SK-N-SH (cell line): ENCODE results near the gene FTO. TPM values are rescaled to one million over a fixed set of nuclear protein-coding genes. Genes with fewer than 3 reads are reported as not detected.

Experiments used
- CTCF ChIA-PET: fragments of 300-600, 350-600 bp; formaldehyde crosslinking; extraction: SDS; loops from one replicate; lab custom pipeline; 2021; lab: Yijun Ruan, JAX
- POLR2A ChIA-PET: fragments of 350-600 bp; sonication (Branson Sonifier 250); formaldehyde crosslinking; extraction: SDS; loops from one replicate; lab custom pipeline; 2020; ENCODE audit warnings: antibody characterized with exemption, inconsistent platforms; lab: Yijun Ruan, JAX
- DNase-seq: peaks from one replicate; pipeline ENCODE4 v3.0.0; 2012
- H2AFZ ChIP-seq: fragments of 200-600 bp; sonication (generic); 2 replicates; pipeline ENCODE4 v1.8.1; 2016; ENCODE audit warnings: antibody characterized with exemption, mild to moderate bottlenecking, low read depth
- H3F3A ChIP-seq: fragments of 200-600 bp; sonication (generic); replicated peaks from 2 replicates; pipeline ENCODE3; 2016; ENCODE audit warnings: antibody characterized with exemption, mild to moderate bottlenecking; ENCODE audit not compliant: insufficient read depth
- H3K27ac ChIP-seq, 2 experiments: fragments of 200-500 bp in 1 of 2; fragments of 200-600 bp in 1 of 2; sonication (Bioruptor generic) in 1 of 2; sonication (generic), shearing (Covaris generic) in 1 of 2; 2 replicates each; pipeline versions ENCODE4 v1.5.1 to v1.6.1; 2014 to 2016; ENCODE audit warnings: low read depth in 2 of 2, inconsistent platforms in 1 of 2, low read length in 1 of 2, mild to moderate bottlenecking in 1 of 2, mixed read lengths in 1 of 2
- H3K27me3 ChIP-seq: fragments of 200-600 bp; sonication (generic), shearing (Covaris generic); 2 replicates; pipeline ENCODE4 v1.6.1; 2016; ENCODE audit warnings: mixed run types; ENCODE audit not compliant: insufficient read depth
- H3K36me3 ChIP-seq, 2 experiments: fragments of 200-500 bp in 1 of 2; fragments of 200-600 bp in 1 of 2; sonication (Bioruptor generic) in 1 of 2; sonication (generic) in 1 of 2; replicated peaks in 1 of 2; 2 replicates each; pipeline versions ENCODE3 to v1.5.1; 2014 to 2016; ENCODE audit warnings: low read length in 1 of 2, mild to moderate bottlenecking in 1 of 2; ENCODE audit not compliant: insufficient read depth in 2 of 2, control insufficient read depth in 1 of 2
- H3K4me1 ChIP-seq, 2 experiments: fragments of 200-500 bp in 1 of 2; fragments of 200-600 bp in 1 of 2; sonication (Bioruptor generic) in 1 of 2; sonication (generic), shearing (Covaris generic) in 1 of 2; 2 replicates each; pipeline versions ENCODE4 v1.5.1 to v1.6.1; 2014 to 2016; ENCODE audit warnings: low read depth in 1 of 2, low read length in 1 of 2, mixed run types in 1 of 2; ENCODE audit not compliant: insufficient read depth in 2 of 2, control insufficient read depth in 1 of 2
- H3K4me2 ChIP-seq: fragments of 200-600 bp; sonication (generic), shearing (Covaris generic); 2 replicates; pipeline ENCODE4 v1.6.1; 2017; ENCODE audit warnings: mixed run types
- H3K4me3 ChIP-seq, 2 experiments: fragments of 200-500 bp in 1 of 2; fragments of 200-600 bp in 1 of 2; sonication (Bioruptor generic) in 1 of 2; sonication (generic), shearing (Covaris generic) in 1 of 2; 2 replicates each; pipeline versions ENCODE4 v1.5.1 to v1.8.1; 2014 to 2016; ENCODE audit warnings: low read depth in 2 of 2, inconsistent platforms in 1 of 2, low read length in 1 of 2, mild to moderate bottlenecking in 1 of 2, mixed read lengths in 1 of 2, moderate library complexity in 1 of 2
- H3K79me2 ChIP-seq: fragments of 200-600 bp; sonication (generic); 2 replicates; pipeline ENCODE4 v1.8.1; 2017; ENCODE audit warnings: mild to moderate bottlenecking; ENCODE audit not compliant: insufficient read depth
- H3K9ac ChIP-seq: fragments of 200-600 bp; sonication (generic); 2 replicates; pipeline ENCODE4 v1.6.1; 2017; ENCODE audit warnings: mixed run types
- H3K9me2 ChIP-seq: fragments of 200-600 bp; sonication (generic); 2 replicates; pipeline ENCODE4 v1.6.1; 2017; ENCODE audit warnings: mixed run types
- H3K9me3 ChIP-seq: fragments of 200-600 bp; sonication (generic); 2 replicates; pipeline ENCODE4 v1.6.1; 2017; ENCODE audit warnings: mixed run types, mild to moderate bottlenecking, moderate library complexity
- H4K20me1 ChIP-seq: fragments of 200-600 bp; sonication (generic); 2 replicates; pipeline ENCODE4 v1.6.1; 2017; ENCODE audit warnings: mild to moderate bottlenecking, mixed run types; ENCODE audit not compliant: insufficient read depth
- FOXJ3 ChIP-seq: sonication (generic); formaldehyde crosslinking; IDR thresholded peaks from 2 replicates; pipeline ENCODE4 v1.5.1; 2020; ENCODE audit warnings: mild to moderate bottlenecking, missing genetic modification reagents
- FOXM1 ChIP-seq: IDR thresholded peaks from 2 replicates; pipeline ENCODE4 v1.4.0; 2012; ENCODE audit warnings: low read depth, mild to moderate bottlenecking
- GABPA ChIP-seq: IDR thresholded peaks from 2 replicates; pipeline ENCODE4 v1.4.0; 2012; ENCODE audit warnings: low read depth, mild to moderate bottlenecking
- IRF3 ChIP-seq: fragments of 150-350 bp; IDR thresholded peaks from 2 replicates; pipeline ENCODE4 v1.6.1; 2016; ENCODE audit warnings: mild to moderate bottlenecking, low read depth, low read length
- JUND ChIP-seq: IDR thresholded peaks from 2 replicates; pipeline ENCODE4 v1.4.0; 2012
- MAX ChIP-seq: IDR thresholded peaks from 2 replicates; pipeline ENCODE4 v1.4.0; 2012; ENCODE audit warnings: low read depth
- MEF2A ChIP-seq: IDR thresholded peaks from 2 replicates; pipeline ENCODE4 v1.4.0; 2012; ENCODE audit warnings: low read depth, borderline replicate concordance
- NRF1 ChIP-seq: IDR thresholded peaks from 2 replicates; pipeline ENCODE4 v1.6.1; 2012; ENCODE audit warnings: low read depth, mild to moderate bottlenecking, low read length
- PBX3 ChIP-seq: IDR thresholded peaks from 2 replicates; pipeline ENCODE4; 2012
- POLR2AphosphoS5 ChIP-seq: IDR thresholded peaks from 2 replicates; pipeline ENCODE4 v1.6.1; 2012; ENCODE audit warnings: low read depth, low read length
- RFX5 ChIP-seq: IDR thresholded peaks from 2 replicates; pipeline ENCODE4 v1.6.1; 2012; ENCODE audit warnings: mild to moderate bottlenecking, improper control_type of control experiment, low read length
- RXRA ChIP-seq: IDR thresholded peaks from 2 replicates; pipeline ENCODE4 v1.4.0; 2012; ENCODE audit warnings: low read depth, mild to moderate bottlenecking, borderline replicate concordance
- SIN3A ChIP-seq: IDR thresholded peaks from 2 replicates; pipeline ENCODE4 v1.6.1; 2012; ENCODE audit warnings: low read depth, mild to moderate bottlenecking, low read length, moderate library complexity, borderline replicate concordance
- SMC3 ChIP-seq: IDR thresholded peaks from 2 replicates; pipeline ENCODE4 v1.6.1; 2012; ENCODE audit warnings: low read depth, low read length, improper control_type of control experiment
- TAF1 ChIP-seq: IDR thresholded peaks from 2 replicates; pipeline ENCODE4 v1.6.1; 2012; ENCODE audit warnings: low read depth, mild to moderate bottlenecking, low read length, moderate library complexity, borderline replicate concordance
- TEAD4 ChIP-seq: IDR thresholded peaks from 2 replicates; pipeline ENCODE4 v1.4.0; 2012; ENCODE audit warnings: mild to moderate bottlenecking, borderline replicate concordance; ENCODE audit not compliant: insufficient read depth
- USF1 ChIP-seq: IDR thresholded peaks from 2 replicates; pipeline ENCODE4 v1.4.0; 2012; ENCODE audit warnings: low read depth, borderline replicate concordance
- YY1 ChIP-seq: IDR thresholded peaks from 2 replicates; pipeline ENCODE4 v1.4.0; 2012; ENCODE audit warnings: low read depth, mild to moderate bottlenecking
- WGBS: methylation state at CpG from one replicate; pipeline ENCODE4 v1.1.6; 2017; ENCODE audit warnings: low lambda C conversion rate; 5-methylcytosine and 5-hydroxymethylcytosine counted together
- polyA plus RNA-seq, 3 experiments: library from polyadenylated mRNA; depleted of rRNA; stranded (reverse); fragments of >200 nt; gene quantifications; 2 replicates each; pipeline ENCODE4 v1.2.3, GENCODE V29; 2012

Gene FTO
- polyA plus RNA-seq, 1 of the 3 experiments (the other 2 are of a cell fraction), result 41.2 TPM

GRCh38 chr16:53804467-53804866, 100.5 kb downstream of the FTO start:
- ChIA-PET CTCF (no interaction called here), POLR2A (no interaction called here)
- H3F3A ChIP-seq, result peaks cover 2% of the 10 kb centered on the region
- peaks cover 2 to 6% of the 10 kb centered on the region in 2 experiments; a peak in 3 of 4 replicates for H3K4me1 ChIP-seq
- no peak for DNase-seq
- no peak overlapping the region for H3K4me2 ChIP-seq
- no peak overlapping the region for H3K9ac ChIP-seq
- H3K9me2 ChIP-seq, result no peaks in the 10 kb centered on the region
- no peak overlapping the region for H2AFZ ChIP-seq
- TF ChIP-seq SMC3, result no peak
- no peak overlapping the region for H3K4me3 ChIP-seq
- no peak overlapping the region for H3K27ac ChIP-seq
- H3K9me3 ChIP-seq, result peaks cover 10% of the 10 kb centered on the region; the same call in 1 of the 2 replicates
- no peaks in the 10 kb centered on the region for H3K27me3 ChIP-seq
- peaks cover 0 to 12% of the 10 kb centered on the region in 2 experiments for H3K36me3 ChIP-seq
- H3K79me2 ChIP-seq, result peaks cover 24% of the 10 kb centered on the region
- no peaks in the 10 kb centered on the region for H4K20me1 ChIP-seq
- WGBS, result 96% methylated on average over 7 of the region's 7 CpGs

- Histone ChIP-seq H3K27ac (no peak overlapping the region), H3K9me2 (no peaks in the 10 kb centered on the region), H3K9me3 (peaks cover 10% of the 10 kb centered on the region; the same call in 1 of the 2 replicates), H3K27me3 (no peaks in the 10 kb centered on the region), H3K79me2 (peaks cover 17% of the 10 kb centered on the region), H3K4me3 (no peak overlapping the region), H3F3A (peaks cover 5% of the 10 kb centered on the region), H2AFZ (no peak overlapping the region), H4K20me1 (no peaks in the 10 kb centered on the region), H3K9ac (no peak overlapping the region), H3K4me2 (no peak overlapping the region), H3K36me3 (peaks cover 0 to 8% of the 10 kb centered on the region in 2 experiments), H3K4me1 (peaks cover 2 to 8% of the 10 kb centered on the region in 2 experiments; a peak in 3 of 4 replicates)
- 83% methylated on average over 2 of the region's 2 CpGs for WGBS
- TF ChIP-seq RFX5, result no peak
- TF ChIP-seq PBX3, result no peak
- TF ChIP-seq FOXM1, result no peak
- TF ChIP-seq MAX, result no peak
- no peak for TF ChIP-seq MEF2A
- no peak for TF ChIP-seq NRF1
- TF ChIP-seq FOXJ3, result no peak
- no peak for TF ChIP-seq YY1
- ChIA-PET CTCF (interaction anchor here (1.0 kb wide), 1 partner anchor 13 kb away, joined by 3 read pairs; no protein-coding TSS in a partner anchor), POLR2A (no interaction called here)
- no peak for DNase-seq
Observed at GRCh38 chr16:53805113-53805512, 101.2 kb downstream of the FTO start.

- Histone ChIP-seq H2AFZ (no peak overlapping the region), H3K27me3 (no peaks in the 10 kb centered on the region), H3K36me3 (peaks cover 0 to 3% of the 10 kb centered on the region in 2 experiments), H4K20me1 (no peaks in the 10 kb centered on the region), H3K4me3 (no peak overlapping the region), H3F3A (peaks cover 5% of the 10 kb centered on the region), H3K9me2 (no peaks in the 10 kb centered on the region), H3K9me3 (peaks cover 5% of the 10 kb centered on the region; the same call in 1 of the 2 replicates), H3K4me2 (no peak overlapping the region), H3K9ac (no peak overlapping the region), H3K4me1 (peaks cover 2 to 13% of the 10 kb centered on the region in 2 experiments; a peak in 3 of 4 replicates), H3K79me2 (peaks cover 11% of the 10 kb centered on the region), H3K27ac (no peak overlapping the region)
- 73% methylated on average over 4 of the region's 4 CpGs for WGBS
- POLR2A ChIA-PET, result no interaction called here
- DNase-seq, result no peak
- CTCF ChIA-PET, result interaction anchor here (0.7 to 1.1 kb wide), 4 partner anchors 11 to 38 kb away, joined by 3 read pairs; no protein-coding TSS in a partner anchor
- TF ChIP-seq MAX (no peak), SIN3A (no peak), POLR2AphosphoS5 (no peak), GABPA (no peak), YY1 (no peak), FOXJ3 (no peak), PBX3 (no peak), FOXM1 (no peak), TAF1 (no peak), IRF3 (no peak), RXRA (no peak), USF1 (no peak), TEAD4 (no peak), JUND (no peak)
Observed at GRCh38 chr16:53805752-53806151, 101.8 kb downstream of the FTO start.
